ENCODE results near the gene SPTBN2. TPM values are rescaled to one million over a fixed set of nuclear protein-coding genes. Genes with fewer than 3 reads are reported as not detected.
A peak's percentile ranks its signal among the peaks of the same experiment; 100 is the strongest.

Gene SPTBN2
- total and polyA plus RNA-seq, 2 experiments from 2014 or later, result 6.0 to 27.4 TPM

GRCh38 chr11:66706989-66707388 is 22.0 kb downstream of the SPTBN2 start:
- Histone ChIP-seq H3K27ac (no peak overlapping the region), H3K4me1 (ENCODE audit: low read depth) (no peaks in the 10 kb centered on the region), H3K4me3 (no peak overlapping the region), H3K9me3 (ENCODE audit: low read depth) (no peaks in the 10 kb centered on the region), H3K27me3 (no peaks in the 10 kb centered on the region), H3K36me3 (no peaks in the 10 kb centered on the region)
- TF ChIP-seq CTCF (IDR thresholded peaks at IDR 0.05; ENCODE audit: low read depth, low read length), result no peak
- DNase-seq (ENCODE audit: low read depth in 1 of 2, low spot score in 1 of 2), result no peak

GRCh38 chr11:66705587-66706335 is 23.3 kb downstream of the SPTBN2 start:
- Histone ChIP-seq H3K27ac (no peak overlapping the region), H3K4me3 (no peak overlapping the region), H3K36me3 (no peaks in the 10 kb centered on the region), H3K4me1 (ENCODE audit: low read depth) (no peaks in the 10 kb centered on the region), H3K27me3 (no peaks in the 10 kb centered on the region), H3K9me3 (ENCODE audit: low read depth) (no peaks in the 10 kb centered on the region)
- no peak for DNase-seq (ENCODE audit: low read depth in 1 of 2, low spot score in 1 of 2)
- TF ChIP-seq CTCF (IDR thresholded peaks at IDR 0.05; ENCODE audit: low read depth, low read length), result no peak

GRCh38 chr11:66704659-66705360 is 24.2 kb downstream of the SPTBN2 start:
- Histone ChIP-seq H3K27ac (no peak overlapping the region), H3K27me3 (no peaks in the 10 kb centered on the region), H3K9me3 (ENCODE audit: low read depth) (no peaks in the 10 kb centered on the region), H3K36me3 (no peaks in the 10 kb centered on the region), H3K4me1 (ENCODE audit: low read depth) (no peaks in the 10 kb centered on the region), H3K4me3 (no peak overlapping the region)
- TF ChIP-seq CTCF (IDR thresholded peaks at IDR 0.05; ENCODE audit: low read depth, low read length), result no peak
- DNase-seq (ENCODE audit: low read depth in 1 of 2, low spot score in 1 of 2), result no peak

- Histone ChIP-seq H3K27me3 (no peaks in the 10 kb centered on the region), H3K27ac (no peak overlapping the region), H3K36me3 (no peaks in the 10 kb centered on the region), H3K4me3 (no peak overlapping the region), H3K9me3 (ENCODE audit: low read depth) (no peaks in the 10 kb centered on the region), H3K4me1 (ENCODE audit: low read depth) (no peaks in the 10 kb centered on the region)
- TF ChIP-seq CTCF (IDR thresholded peaks at IDR 0.05; ENCODE audit: low read depth, low read length), result no peak
- DNase-seq (ENCODE audit: low read depth in 1 of 2, low spot score in 1 of 2), result peak; percentile 10 to 58
These were observed 27.4 kb downstream of the SPTBN2 start for GRCh38 chr11:66701432-66702240.

GRCh38 chr11:66700742-66701141 is 28.3 kb downstream of the SPTBN2 start:
- H3K36me3 ChIP-seq, result no peaks in the 10 kb centered on the region

More at GRCh38 chr11:66700742-66701141, 28.3 kb downstream of the SPTBN2 start:
- Histone ChIP-seq H3K27me3 (no peaks in the 10 kb centered on the region), H3K9me3 (ENCODE audit: low read depth) (no peaks in the 10 kb centered on the region), H3K4me3 (no peak overlapping the region), H3K4me1 (ENCODE audit: low read depth) (no peaks in the 10 kb centered on the region), H3K27ac (no peak overlapping the region)
- DNase-seq (ENCODE audit: low read depth in 1 of 2, low spot score in 1 of 2), result no peak
- TF ChIP-seq CTCF (IDR thresholded peaks at IDR 0.05; ENCODE audit: low read depth, low read length), result no peak
